GM12891 (cell line): ENCODE data around the gene CASTOR1.

ENCODE experiments used
- POLR2A ChIP-seq: IDR thresholded peaks from 2 replicates; pipeline ENCODE4 v1.6.1; 2011; ENCODE audit warnings: low read depth, low read length, control low read depth
- POLR2AphosphoS5 ChIP-seq: IDR thresholded peaks from 2 replicates; pipeline ENCODE4 v1.6.1; 2011; ENCODE audit warnings: low read depth, low read length, control low read depth
- SPI1 ChIP-seq: IDR thresholded peaks from 2 replicates; pipeline ENCODE4 v1.6.1; 2011; ENCODE audit warnings: low read depth, low read length, control low read depth

GRCh38 chr22:30260682-30261081 is 28.6 kb downstream of the CASTOR1 start:
- TF ChIP-seq POLR2A (no peak), POLR2AphosphoS5 (no peak), SPI1 (no peak)
